Liver (tissue), 9 donors: Measurements from ENCODE around the gene DIP2B. TPM values are rescaled to one million over a fixed set of nuclear protein-coding genes. Genes with fewer than 3 reads are reported as not detected.

Experiments
- DNase-seq: peaks from one replicate; pipeline ENCODE4 v3.0.0-alpha.2; 2017; ENCODE audit warnings: low spot score
- H3K27ac ChIP-seq, 2 donors: one replicate each; pipeline ENCODE4 v1.7.0; 2013; ENCODE audit warnings: inconsistent platforms in 2 of 2, low read length in 2 of 2, control low read depth in 1 of 2, low read depth in 1 of 2, mild to moderate bottlenecking in 1 of 2
- H3K27me3 ChIP-seq, 4 donors: one replicate each; pipeline versions ENCODE4 v1.6.1 to v1.7.0; 2013; ENCODE audit warnings: low read length in 3 of 4, inconsistent platforms in 1 of 4, mild to moderate bottlenecking in 1 of 4, moderate library complexity in 1 of 4; ENCODE audit not compliant: control insufficient read depth in 4 of 4, insufficient read depth in 4 of 4
- H3K36me3 ChIP-seq, 4 donors: one replicate each; pipeline versions ENCODE4 v1.6.1 to v1.7.0; 2013; ENCODE audit warnings: low read length in 3 of 4, mild to moderate bottlenecking in 3 of 4, low read depth in 1 of 4, moderate library complexity in 1 of 4; ENCODE audit not compliant: control insufficient read depth in 4 of 4, insufficient read depth in 3 of 4
- H3K4me1 ChIP-seq, 4 donors: one replicate each; pipeline versions ENCODE4 v1.6.1 to v1.7.0; 2013; ENCODE audit warnings: low read length in 3 of 4, mild to moderate bottlenecking in 3 of 4, moderate library complexity in 1 of 4; ENCODE audit not compliant: control insufficient read depth in 4 of 4, insufficient read depth in 4 of 4
- H3K4me3 ChIP-seq, 3 donors: one replicate each; pipeline versions ENCODE4 v1.6.1 to v1.7.0; 2013; ENCODE audit warnings: low read length in 3 of 3, control low read depth in 1 of 3, low read depth in 1 of 3, mild to moderate bottlenecking in 1 of 3
- H3K9ac ChIP-seq, 2 donors: one replicate each; pipeline ENCODE4 v1.7.0; 2013; ENCODE audit warnings: low read length in 2 of 2, mild to moderate bottlenecking in 2 of 2, moderate library complexity in 2 of 2, control low read depth in 1 of 2, low read depth in 1 of 2
- H3K9me3 ChIP-seq, 4 donors: one replicate each; pipeline versions ENCODE4 v1.6.1 to v1.7.0; 2013; ENCODE audit warnings: low read length in 3 of 4; ENCODE audit not compliant: control insufficient read depth in 4 of 4
- ATF3 ChIP-seq: IDR thresholded peaks from 2 replicates; pipeline ENCODE4 v1.6.1; 2016; ENCODE audit warnings: antibody characterized with exemption
- CTCF ChIP-seq: fragments of 150-350 bp; IDR thresholded peaks from 2 replicates; pipeline ENCODE4 v1.5.1; 2017; ENCODE audit warnings: improper control_type of control experiment, low read depth, low read length; ENCODE audit not compliant: missing input control
- EGR1 ChIP-seq, 2 donors: IDR thresholded peaks; 2 replicates each; pipeline ENCODE4 v1.6.1; 2016 to 2018; ENCODE audit warnings: antibody characterized with exemption in 2 of 2, low read depth in 2 of 2
- FOXA2 ChIP-seq: IDR thresholded peaks from 2 replicates; pipeline ENCODE4 v1.6.1; 2016; ENCODE audit warnings: antibody characterized with exemption
- GABPA ChIP-seq, 2 donors: IDR thresholded peaks in 1 of 2; conservative IDR thresholded peaks in 1 of 2; 2 replicates each; pipeline ENCODE4 v1.6.1; 2016; ENCODE audit warnings: antibody characterized with exemption in 2 of 2, mild to moderate bottlenecking in 1 of 2, moderate library complexity in 1 of 2
- HNF4A ChIP-seq, 2 donors: conservative IDR thresholded peaks; 2 replicates each; pipeline ENCODE4 v1.6.1; 2016; ENCODE audit warnings: antibody characterized with exemption in 2 of 2, mild to moderate bottlenecking in 2 of 2
- HNF4G ChIP-seq: IDR thresholded peaks from 2 replicates; pipeline ENCODE4 v1.6.1; 2016; ENCODE audit warnings: antibody characterized with exemption
- JUND ChIP-seq, 2 donors: IDR thresholded peaks; 2 replicates each; pipeline ENCODE4 v1.6.1; 2016; ENCODE audit warnings: antibody characterized with exemption in 2 of 2
- NR2F2 ChIP-seq: IDR thresholded peaks from 2 replicates; pipeline ENCODE4 v1.6.1; 2016; ENCODE audit warnings: antibody characterized with exemption
- RAD21 ChIP-seq, 2 donors: IDR thresholded peaks; 2 replicates each; pipeline ENCODE4 v1.6.1; 2016; ENCODE audit warnings: antibody characterized with exemption in 2 of 2, mild to moderate bottlenecking in 2 of 2
- SP1 ChIP-seq: IDR thresholded peaks from 2 replicates; pipeline ENCODE4 v1.6.1; 2018; ENCODE audit warnings: antibody characterized with exemption, mild to moderate bottlenecking
- TAF1 ChIP-seq: conservative IDR thresholded peaks from 2 replicates; pipeline ENCODE4 v1.6.1; 2016; ENCODE audit warnings: antibody characterized with exemption, mild to moderate bottlenecking
- YY1 ChIP-seq: IDR thresholded peaks from 2 replicates; pipeline ENCODE4 v1.6.1; 2016; ENCODE audit warnings: antibody characterized with exemption, mild to moderate bottlenecking
- WGBS: extraction: QIAGEN DNeasy Blood & Tissue Kit; methylation state at CpG from one replicate; pipeline ENCODE4 v1.1.7; 2013; 5-methylcytosine and 5-hydroxymethylcytosine counted together
- polyA plus RNA-seq, 2 donors: library from polyadenylated mRNA; stranded (reverse) in 1 of 2; unstranded in 1 of 2; fragments of 200-250 nt in 1 of 2; fragments of >200 nt in 1 of 2; fragmentation: Nextera tagmentation in 1 of 2; extraction: Ambion mirVana in 1 of 2; gene quantifications; one replicate each; pipeline versions ENCODE4 v1.2.1 to v1.2.3, GENCODE V29; 2013 to 2015
- total RNA-seq, 2 donors: library from RNA; depleted of rRNA; stranded (reverse); fragments of >200 nt; gene quantifications; one replicate each; pipeline ENCODE4 v1.2.3, GENCODE V29; 2014
- TF ChIP-seq, protein P1 (sequence below): IDR thresholded peaks from 2 replicates; pipeline ENCODE4 v1.6.1; 2016; ENCODE audit warnings: antibody characterized with exemption
- TF ChIP-seq, protein P2 (sequence below): IDR thresholded peaks from 2 replicates; pipeline ENCODE4 v1.6.1; 2016; ENCODE audit warnings: antibody characterized with exemption, mild to moderate bottlenecking
- TF ChIP-seq, protein P3 (sequence below): IDR thresholded peaks from 2 replicates; pipeline ENCODE4 v1.6.1; 2016; ENCODE audit warnings: antibody characterized with exemption
- donor health status: healthy.
- donor health status: healthy.
- donor health status: healthy.
- donor health status: healthy.
- donor health status: healthy.

Gene DIP2B
- total and polyA plus RNA-seq, 4 donors = 4.8 to 30.7 (median 13.8) TPM

DNA sequence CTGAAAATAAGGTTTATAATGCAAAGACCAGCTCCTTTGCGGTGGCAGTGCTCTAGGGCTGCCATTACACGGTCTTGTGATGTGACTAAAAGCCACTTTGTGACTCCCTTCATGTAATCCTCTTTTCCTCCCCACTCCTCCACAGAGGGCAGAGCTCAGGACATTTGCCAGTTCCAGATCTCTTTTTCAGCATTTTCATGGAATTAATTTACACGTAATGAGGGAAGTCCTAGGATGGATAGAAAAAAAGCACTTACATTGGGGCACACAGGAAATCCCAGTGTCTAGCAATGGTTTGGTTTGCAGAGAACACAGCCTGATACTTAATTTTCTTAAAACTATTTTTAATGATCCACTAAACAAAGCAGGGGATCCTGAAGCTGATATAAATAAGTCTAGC lies 241.6 kb downstream of the DIP2B start:
- H3K4me3 ChIP-seq = no peak overlapping the region
- H3K27me3 ChIP-seq = no peaks in the 10 kb centered on the region
- no peak for TF ChIP-seq GABPA (IDR thresholded peaks at IDR 0.05 in 1 of 2, conservative IDR thresholded peaks at IDR 0.05 in 1 of 2)
- TF ChIP-seq, protein P1, sequence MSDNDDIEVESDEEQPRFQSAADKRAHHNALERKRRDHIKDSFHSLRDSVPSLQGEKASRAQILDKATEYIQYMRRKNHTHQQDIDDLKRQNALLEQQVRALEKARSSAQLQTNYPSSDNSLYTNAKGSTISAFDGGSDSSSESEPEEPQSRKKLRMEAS = no peak
- no peak for TF ChIP-seq HNF4G
- no peak for TF ChIP-seq YY1
- no peak for TF ChIP-seq RAD21 (IDR thresholded peaks at IDR 0.05)
- no peak for TF ChIP-seq NR2F2
- TF ChIP-seq CTCF = no peak
- TF ChIP-seq, protein P2, sequence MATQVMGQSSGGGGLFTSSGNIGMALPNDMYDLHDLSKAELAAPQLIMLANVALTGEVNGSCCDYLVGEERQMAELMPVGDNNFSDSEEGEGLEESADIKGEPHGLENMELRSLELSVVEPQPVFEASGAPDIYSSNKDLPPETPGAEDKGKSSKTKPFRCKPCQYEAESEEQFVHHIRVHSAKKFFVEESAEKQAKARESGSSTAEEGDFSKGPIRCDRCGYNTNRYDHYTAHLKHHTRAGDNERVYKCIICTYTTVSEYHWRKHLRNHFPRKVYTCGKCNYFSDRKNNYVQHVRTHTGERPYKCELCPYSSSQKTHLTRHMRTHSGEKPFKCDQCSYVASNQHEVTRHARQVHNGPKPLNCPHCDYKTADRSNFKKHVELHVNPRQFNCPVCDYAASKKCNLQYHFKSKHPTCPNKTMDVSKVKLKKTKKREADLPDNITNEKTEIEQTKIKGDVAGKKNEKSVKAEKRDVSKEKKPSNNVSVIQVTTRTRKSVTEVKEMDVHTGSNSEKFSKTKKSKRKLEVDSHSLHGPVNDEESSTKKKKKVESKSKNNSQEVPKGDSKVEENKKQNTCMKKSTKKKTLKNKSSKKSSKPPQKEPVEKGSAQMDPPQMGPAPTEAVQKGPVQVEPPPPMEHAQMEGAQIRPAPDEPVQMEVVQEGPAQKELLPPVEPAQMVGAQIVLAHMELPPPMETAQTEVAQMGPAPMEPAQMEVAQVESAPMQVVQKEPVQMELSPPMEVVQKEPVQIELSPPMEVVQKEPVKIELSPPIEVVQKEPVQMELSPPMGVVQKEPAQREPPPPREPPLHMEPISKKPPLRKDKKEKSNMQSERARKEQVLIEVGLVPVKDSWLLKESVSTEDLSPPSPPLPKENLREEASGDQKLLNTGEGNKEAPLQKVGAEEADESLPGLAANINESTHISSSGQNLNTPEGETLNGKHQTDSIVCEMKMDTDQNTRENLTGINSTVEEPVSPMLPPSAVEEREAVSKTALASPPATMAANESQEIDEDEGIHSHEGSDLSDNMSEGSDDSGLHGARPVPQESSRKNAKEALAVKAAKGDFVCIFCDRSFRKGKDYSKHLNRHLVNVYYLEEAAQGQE = no peak
- TF ChIP-seq TAF1 = no peak
- TF ChIP-seq EGR1 (IDR thresholded peaks at IDR 0.05; ENCODE audit: low read depth in 2 of 2) = no peak
- TF ChIP-seq FOXA2 = no peak
- H3K27ac ChIP-seq = no peak overlapping the region
- WGBS = 93% methylated on average over 3 of the region's 3 CpGs
- H3K9me3 ChIP-seq = no peaks in the 10 kb centered on the region
- DNase-seq = no peak
- no peak overlapping the region for H3K9ac ChIP-seq
- H3K4me1 ChIP-seq = peaks cover 0 to 2% (median 0%) of the 10 kb centered on the region in 4 donors
- H3K36me3 ChIP-seq = peaks cover 17 to 58% (median 48%) of the 10 kb centered on the region in 4 donors

DNA sequence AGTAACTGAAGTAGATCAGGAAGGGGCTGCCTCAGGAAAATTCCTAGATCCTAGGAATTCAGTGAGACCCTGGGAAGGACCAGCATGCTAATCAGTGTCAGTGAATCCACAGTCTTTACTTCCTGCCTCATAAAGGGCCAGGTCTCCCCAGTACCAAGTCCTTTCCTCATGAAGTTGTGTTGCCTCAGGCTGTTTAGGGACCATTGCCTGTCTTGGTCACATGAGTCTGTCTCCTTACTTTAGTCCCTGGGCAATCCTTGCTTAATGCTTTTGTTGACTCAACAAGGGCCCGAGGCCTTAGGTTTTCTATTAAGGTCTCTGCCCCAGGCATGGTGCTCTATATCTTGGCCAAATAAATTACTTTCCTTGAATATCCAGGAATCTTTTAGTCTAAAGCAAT lies 243.0 kb downstream of the DIP2B start:
- H3K4me3 ChIP-seq = no peak overlapping the region
- TF ChIP-seq, protein P3, sequence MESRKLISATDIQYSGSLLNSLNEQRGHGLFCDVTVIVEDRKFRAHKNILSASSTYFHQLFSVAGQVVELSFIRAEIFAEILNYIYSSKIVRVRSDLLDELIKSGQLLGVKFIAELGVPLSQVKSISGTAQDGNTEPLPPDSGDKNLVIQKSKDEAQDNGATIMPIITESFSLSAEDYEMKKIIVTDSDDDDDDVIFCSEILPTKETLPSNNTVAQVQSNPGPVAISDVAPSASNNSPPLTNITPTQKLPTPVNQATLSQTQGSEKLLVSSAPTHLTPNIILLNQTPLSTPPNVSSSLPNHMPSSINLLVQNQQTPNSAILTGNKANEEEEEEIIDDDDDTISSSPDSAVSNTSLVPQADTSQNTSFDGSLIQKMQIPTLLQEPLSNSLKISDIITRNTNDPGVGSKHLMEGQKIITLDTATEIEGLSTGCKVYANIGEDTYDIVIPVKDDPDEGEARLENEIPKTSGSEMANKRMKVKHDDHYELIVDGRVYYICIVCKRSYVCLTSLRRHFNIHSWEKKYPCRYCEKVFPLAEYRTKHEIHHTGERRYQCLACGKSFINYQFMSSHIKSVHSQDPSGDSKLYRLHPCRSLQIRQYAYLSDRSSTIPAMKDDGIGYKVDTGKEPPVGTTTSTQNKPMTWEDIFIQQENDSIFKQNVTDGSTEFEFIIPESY = no peak
- no peak for TF ChIP-seq HNF4A (conservative IDR thresholded peaks at IDR 0.05)
- TF ChIP-seq HNF4G = no peak
- no peak for TF ChIP-seq RAD21 (IDR thresholded peaks at IDR 0.05)
- no peak for TF ChIP-seq JUND (IDR thresholded peaks at IDR 0.05)
- TF ChIP-seq SP1 = no peak
- no peak for TF ChIP-seq TAF1
- no peak for TF ChIP-seq ATF3
- TF ChIP-seq CTCF = no peak
- no peak for TF ChIP-seq YY1
- TF ChIP-seq, protein P2 = no peak
- 98% methylated on average over 1 of the region's 1 CpG for WGBS
- no peak for DNase-seq
- peaks cover 15 to 47% (median 39%) of the 10 kb centered on the region in 4 donors for H3K36me3 ChIP-seq
- no peak overlapping the region for H3K27ac ChIP-seq
- peaks cover 0 to 2% (median 0%) of the 10 kb centered on the region in 4 donors for H3K4me1 ChIP-seq
- no peaks in the 10 kb centered on the region for H3K27me3 ChIP-seq
- H3K9ac ChIP-seq = no peak overlapping the region
- H3K9me3 ChIP-seq = no peaks in the 10 kb centered on the region
